Endothelial cell of umbilical vein (primary cell): ENCODE data around the gene RUFY3.

Experiments
- EZH2 ChIP-seq: IDR thresholded peaks from 2 replicates; pipeline ENCODE4 v1.6.1; 2012; ENCODE audit warnings: borderline replicate concordance, low read depth, mild to moderate bottlenecking, moderate library complexity, low read length, inconsistent platforms; ENCODE audit not compliant: severe bottlenecking
- FOS ChIP-seq: IDR thresholded peaks from 2 replicates; pipeline ENCODE4 v1.6.1; 2011; ENCODE audit warnings: mild to moderate bottlenecking, low read length, moderate library complexity, borderline replicate concordance; ENCODE audit not compliant: insufficient read depth
- GATA2 ChIP-seq: IDR thresholded peaks from 2 replicates; pipeline ENCODE4 v1.7.0; 2011; ENCODE audit warnings: low read depth, mild to moderate bottlenecking, moderate library complexity, mixed read lengths, low read length; ENCODE audit not compliant: insufficient read length, insufficient read depth
- JUN ChIP-seq: IDR thresholded peaks from 2 replicates; pipeline ENCODE4 v1.6.1; 2011; ENCODE audit warnings: borderline replicate concordance, low read depth; ENCODE audit not compliant: insufficient read length, insufficient read depth
- POLR2A ChIP-seq: IDR thresholded peaks from 2 replicates; pipeline ENCODE4 v1.6.1; 2012; ENCODE audit warnings: low read depth, mild to moderate bottlenecking, control low read depth, low read length
- POLR2AphosphoS5 ChIP-seq: IDR thresholded peaks from 2 replicates; pipeline ENCODE4 v1.6.1; 2012; ENCODE audit warnings: low read depth, mild to moderate bottlenecking, control low read depth, low read length, moderate library complexity; ENCODE audit not compliant: insufficient read depth
- TF ChIP-seq, protein P1 (sequence below), 2 donors: IDR thresholded peaks; 1 replicate in 1 of 2; 2 replicates in 1 of 2; pipeline ENCODE4 v1.5.1; 2011; ENCODE audit warnings: low read length in 2 of 2, mild to moderate bottlenecking in 2 of 2, moderate library complexity in 2 of 2, control low read depth in 1 of 2, inconsistent platforms in 1 of 2, low read depth in 1 of 2; ENCODE audit not compliant: insufficient read depth in 1 of 2; ENCODE audit errors: extremely low read depth in 1 of 2
- TF ChIP-seq, protein P2 (sequence below): IDR thresholded peaks from 2 replicates; pipeline ENCODE4 v1.6.1; 2011; ENCODE audit not compliant: insufficient read depth, insufficient read length

DNA sequence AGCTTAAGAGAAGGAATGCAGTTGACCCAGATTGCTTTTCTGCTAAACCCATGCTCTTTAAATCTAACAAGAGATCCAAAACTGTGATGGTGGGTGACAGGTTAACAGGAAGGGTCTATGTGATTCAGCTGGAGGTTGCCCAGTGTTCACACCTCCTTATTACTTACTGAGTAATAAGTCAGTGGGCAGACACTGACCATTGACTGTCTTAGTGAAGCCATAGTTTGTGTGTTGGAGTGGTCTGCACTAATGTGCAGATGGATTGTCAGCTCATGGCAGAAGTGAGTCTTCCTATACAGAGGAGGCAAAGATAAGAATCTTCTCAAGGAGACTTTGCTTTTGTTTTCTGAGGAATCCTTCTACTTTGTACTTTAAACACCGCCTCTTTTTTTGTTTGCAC lies 15.2 kb upstream of the RUFY3 start:
- TF ChIP-seq EZH2, result no peak
- TF ChIP-seq, protein P1, sequence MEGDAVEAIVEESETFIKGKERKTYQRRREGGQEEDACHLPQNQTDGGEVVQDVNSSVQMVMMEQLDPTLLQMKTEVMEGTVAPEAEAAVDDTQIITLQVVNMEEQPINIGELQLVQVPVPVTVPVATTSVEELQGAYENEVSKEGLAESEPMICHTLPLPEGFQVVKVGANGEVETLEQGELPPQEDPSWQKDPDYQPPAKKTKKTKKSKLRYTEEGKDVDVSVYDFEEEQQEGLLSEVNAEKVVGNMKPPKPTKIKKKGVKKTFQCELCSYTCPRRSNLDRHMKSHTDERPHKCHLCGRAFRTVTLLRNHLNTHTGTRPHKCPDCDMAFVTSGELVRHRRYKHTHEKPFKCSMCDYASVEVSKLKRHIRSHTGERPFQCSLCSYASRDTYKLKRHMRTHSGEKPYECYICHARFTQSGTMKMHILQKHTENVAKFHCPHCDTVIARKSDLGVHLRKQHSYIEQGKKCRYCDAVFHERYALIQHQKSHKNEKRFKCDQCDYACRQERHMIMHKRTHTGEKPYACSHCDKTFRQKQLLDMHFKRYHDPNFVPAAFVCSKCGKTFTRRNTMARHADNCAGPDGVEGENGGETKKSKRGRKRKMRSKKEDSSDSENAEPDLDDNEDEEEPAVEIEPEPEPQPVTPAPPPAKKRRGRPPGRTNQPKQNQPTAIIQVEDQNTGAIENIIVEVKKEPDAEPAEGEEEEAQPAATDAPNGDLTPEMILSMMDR (IDR thresholded peaks at IDR 0.05; ENCODE audit: extremely low read depth in 1 of 2, insufficient read depth in 1 of 2, low read depth in 1 of 2, low read length in 2 of 2), result no peak
- no peak for TF ChIP-seq POLR2A
- TF ChIP-seq JUN, result no peak
- TF ChIP-seq FOS, result no peak
- TF ChIP-seq, protein P2, sequence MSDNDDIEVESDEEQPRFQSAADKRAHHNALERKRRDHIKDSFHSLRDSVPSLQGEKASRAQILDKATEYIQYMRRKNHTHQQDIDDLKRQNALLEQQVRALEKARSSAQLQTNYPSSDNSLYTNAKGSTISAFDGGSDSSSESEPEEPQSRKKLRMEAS, result no peak
- no peak for TF ChIP-seq POLR2AphosphoS5
- peak; percentile 38 for TF ChIP-seq GATA2
